Measurements from ENCODE around the gene ALG11.
"Not testable (repeated sequence)": the region's sequence is repeated elsewhere in the genome, so short reads cannot be mapped to it uniquely, and the experiment has no call there.

Gene ALG11

GRCh38 chr13:52011632-52012511, at the start of gene ALG11:
Gene ALG11 (plus strand): TSS chr13:52012398. CDS start chr13:52012419, 21 bp downstream.
- peak; percentile 99 for DNase-seq (ENCODE audit: low spot score)

- no peak for DNase-seq (ENCODE audit: low spot score)
Measured at GRCh38 chr13:51966186-51966585, 46.0 kb upstream of the ALG11 start.

GRCh38 chr13:51967482-51968446, 44.4 kb upstream of the ALG11 start:
- DNase-seq (ENCODE audit: low spot score), result no peak

GRCh38 chr13:51970349-51970748, 41.8 kb upstream of the ALG11 start:
- no peak for DNase-seq (ENCODE audit: low spot score)

DNA sequence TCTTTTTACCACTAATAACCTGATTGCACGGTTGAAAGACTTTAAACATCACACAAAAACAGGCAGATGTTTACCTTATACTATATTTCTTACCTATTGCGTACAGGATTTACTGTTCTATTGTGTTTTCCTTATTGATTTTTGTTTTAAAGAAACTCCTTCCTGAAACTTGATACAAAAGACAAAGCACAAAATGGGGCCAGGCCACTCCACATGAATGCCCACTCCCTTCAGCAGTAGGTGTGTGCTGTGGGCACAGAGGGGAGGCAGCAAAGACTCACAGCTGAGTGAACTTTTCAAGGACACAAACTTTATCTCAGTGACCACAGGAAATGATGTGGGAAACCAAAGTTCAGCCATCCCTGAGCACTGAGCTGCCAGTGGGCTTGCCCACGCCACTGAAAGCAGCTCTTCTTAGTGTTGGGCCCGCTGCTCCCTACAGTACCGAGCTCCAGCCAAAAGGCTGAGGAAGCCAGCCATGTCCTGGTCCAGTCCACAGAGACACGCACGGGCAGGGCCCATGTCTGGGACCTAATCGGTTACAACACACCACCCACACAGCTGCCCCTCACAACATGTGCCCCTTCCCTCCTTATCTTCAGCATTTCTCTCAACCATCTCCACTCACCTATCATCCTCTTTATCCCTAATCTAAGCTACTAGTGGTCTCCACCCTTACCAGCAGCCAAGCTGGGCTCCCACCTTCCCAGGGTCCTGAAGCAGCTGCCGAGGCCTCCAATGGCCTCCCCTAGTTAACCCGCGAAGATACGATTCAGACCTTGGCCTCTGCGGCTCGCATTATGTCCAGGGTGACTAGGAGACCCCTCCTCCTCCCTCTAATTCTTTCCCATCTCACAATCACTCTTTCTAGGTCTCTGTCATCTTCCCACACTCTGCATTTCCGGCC, 40.4 kb upstream of the ALG11 start:
- DNase-seq (ENCODE audit: low spot score), result no peak

DNA sequence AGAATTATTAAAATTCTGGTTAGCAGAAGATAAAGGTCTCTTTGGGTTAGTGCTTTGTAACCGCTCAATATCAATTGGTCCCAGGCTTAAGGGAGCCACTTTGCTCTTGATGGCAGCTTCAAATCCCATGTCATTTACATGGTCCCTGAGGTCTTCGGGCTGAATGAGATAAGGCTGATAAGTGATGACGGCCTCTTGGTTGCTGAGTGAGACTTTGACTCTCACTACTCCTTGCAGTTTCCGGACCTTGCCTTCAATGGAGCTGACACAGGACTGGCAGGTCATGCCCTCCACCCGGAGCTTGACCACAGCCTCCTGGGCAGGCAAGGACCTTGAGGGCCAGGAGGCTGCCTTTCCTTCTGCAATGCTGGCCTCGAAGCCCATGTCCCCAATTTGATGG, 37.7 kb upstream of the ALG11 start:
- DNase-seq (ENCODE audit: low spot score), result no peak

- DNase-seq (ENCODE audit: low spot score), result no peak
Measured at GRCh38 chr13:51976423-51976822, 35.8 kb upstream of the ALG11 start.

- DNase-seq (ENCODE audit: low spot score), result no peak
Measured at GRCh38 chr13:51976890-51977289, 35.3 kb upstream of the ALG11 start.

DNA sequence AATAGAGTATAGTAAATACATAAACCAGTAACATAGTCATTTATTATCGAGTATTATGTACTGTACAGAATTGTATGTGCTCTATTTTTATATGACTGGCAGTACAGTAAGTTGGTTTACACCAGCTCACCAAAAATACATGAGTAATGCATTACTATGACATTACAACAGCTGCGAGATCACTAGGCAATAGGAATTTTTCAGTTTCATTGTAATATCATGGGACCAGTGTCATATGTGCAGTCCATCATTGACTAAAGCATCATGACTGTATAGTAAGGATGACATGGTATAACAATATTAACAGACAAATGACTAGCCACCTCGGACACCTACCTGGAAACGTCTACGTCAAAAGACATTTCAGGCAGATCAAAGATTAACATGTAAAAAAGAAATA, 34.6 kb upstream of the ALG11 start:
- no peak for DNase-seq (ENCODE audit: low spot score)

- DNase-seq (ENCODE audit: low spot score), result no peak
Measured at GRCh38 chr13:51978796-51979556, 33.2 kb upstream of the ALG11 start.

- no peak for DNase-seq (ENCODE audit: low spot score)
Measured at GRCh38 chr13:51980908-51981307, 31.3 kb upstream of the ALG11 start.

- no peak for DNase-seq (ENCODE audit: low spot score)
Measured at GRCh38 chr13:51981355-51981754, 30.8 kb upstream of the ALG11 start.

DNA sequence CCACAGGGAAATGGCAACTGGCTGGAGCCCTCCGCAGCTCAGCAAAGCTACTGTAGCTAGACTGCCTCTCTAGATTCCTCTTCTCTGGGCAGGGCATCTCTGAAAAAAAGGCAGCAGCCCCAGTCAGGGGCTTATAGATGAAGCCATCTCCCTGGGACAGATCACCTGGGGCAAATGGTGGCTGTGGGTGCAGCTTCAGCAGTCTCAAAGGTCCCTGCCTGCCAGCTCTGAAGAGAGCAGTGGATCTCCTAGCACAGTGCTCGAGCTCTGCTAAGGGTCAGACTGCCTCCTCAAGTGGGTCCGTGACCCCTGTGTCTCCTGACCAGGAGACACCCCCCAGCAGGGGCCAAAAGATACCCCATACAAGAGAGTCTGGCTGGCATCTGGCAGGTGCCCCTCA, 28.9 kb upstream of the ALG11 start:
- DNase-seq (ENCODE audit: low spot score), result not testable (repeated sequence)

GRCh38 chr13:51984904-51985303, 27.3 kb upstream of the ALG11 start:
- DNase-seq (ENCODE audit: low spot score), result not testable (repeated sequence)

DNA sequence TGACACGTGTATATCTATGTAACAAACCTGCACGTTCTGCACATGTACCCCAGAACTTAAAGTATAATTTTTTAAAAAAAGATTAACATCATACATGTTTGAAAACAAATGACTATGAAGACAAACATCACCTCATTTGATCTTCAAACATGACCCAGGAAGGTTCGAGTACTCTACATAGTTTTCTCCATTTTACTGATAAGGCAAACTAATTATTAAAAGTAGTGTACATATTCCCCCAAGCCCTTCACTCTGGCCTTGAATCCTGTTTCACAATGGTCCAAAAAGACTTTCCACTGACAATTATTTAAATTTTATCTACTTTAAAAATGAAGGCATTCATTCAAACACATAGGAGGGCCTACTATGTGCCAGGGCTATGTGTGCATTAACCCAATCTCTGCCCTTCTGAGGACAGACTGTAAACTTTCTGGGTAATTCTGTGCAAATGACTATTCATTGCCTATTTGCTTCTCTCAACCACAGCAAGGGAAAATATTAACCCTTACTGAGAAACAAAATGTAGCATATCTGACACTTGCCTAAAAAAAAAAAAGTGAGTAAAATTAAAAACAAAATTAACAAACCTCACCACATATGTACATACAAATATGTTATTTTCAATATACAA, 23.1 kb upstream of the ALG11 start:
- no peak for DNase-seq (ENCODE audit: low spot score)

- no peak for DNase-seq (ENCODE audit: low spot score)
Measured at GRCh38 chr13:51993713-51994112, 18.5 kb upstream of the ALG11 start.

- DNase-seq (ENCODE audit: low spot score), result no peak
Measured at GRCh38 chr13:51995677-51996551, 16.3 kb upstream of the ALG11 start.

DNA sequence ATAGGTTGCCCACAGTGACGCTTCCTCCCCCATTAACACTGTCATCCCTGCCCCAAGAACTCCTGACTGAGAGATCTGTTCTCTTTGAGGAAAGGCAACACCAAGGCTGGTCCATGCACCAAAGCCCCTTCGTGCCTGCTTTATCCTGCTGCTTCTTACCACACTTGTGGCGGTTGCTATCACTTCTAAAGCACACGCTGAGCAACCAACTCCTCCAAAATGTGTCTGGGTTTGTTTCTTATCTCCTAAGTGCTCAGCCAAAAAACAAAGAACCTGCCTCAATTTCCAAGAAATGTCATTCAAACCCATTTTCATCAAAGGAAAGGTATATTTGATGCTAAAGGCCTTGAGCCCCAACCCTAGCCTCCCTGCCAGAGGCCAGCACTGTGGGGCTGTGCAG, 15.6 kb upstream of the ALG11 start:
- DNase-seq (ENCODE audit: low spot score), result no peak

DNA sequence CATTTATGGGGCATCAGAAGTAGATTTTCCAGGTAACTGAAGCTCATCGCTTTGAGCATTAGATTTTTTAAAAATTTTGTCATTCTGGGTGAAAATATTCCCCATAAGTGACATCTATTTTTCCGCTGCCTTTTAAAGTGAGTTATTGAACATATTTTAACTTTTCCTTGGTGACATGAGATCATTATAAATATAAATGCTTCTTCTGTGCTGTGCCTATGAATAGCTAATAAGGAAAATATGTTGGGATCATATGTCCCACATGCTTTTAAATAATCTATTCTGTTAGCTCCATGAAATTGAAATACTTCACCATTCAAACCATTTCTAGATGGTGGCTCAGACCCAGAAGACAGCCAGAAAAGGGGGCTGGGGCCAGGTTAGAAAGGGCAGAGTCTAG, 15.0 kb upstream of the ALG11 start:
- no peak for DNase-seq (ENCODE audit: low spot score)

Data from germinal center (tissue), 1 donor.